ENCODE measurements around the gene SUGCT.
A peak's percentile ranks its signal among the peaks of the same experiment; 100 is the strongest.

DNA sequence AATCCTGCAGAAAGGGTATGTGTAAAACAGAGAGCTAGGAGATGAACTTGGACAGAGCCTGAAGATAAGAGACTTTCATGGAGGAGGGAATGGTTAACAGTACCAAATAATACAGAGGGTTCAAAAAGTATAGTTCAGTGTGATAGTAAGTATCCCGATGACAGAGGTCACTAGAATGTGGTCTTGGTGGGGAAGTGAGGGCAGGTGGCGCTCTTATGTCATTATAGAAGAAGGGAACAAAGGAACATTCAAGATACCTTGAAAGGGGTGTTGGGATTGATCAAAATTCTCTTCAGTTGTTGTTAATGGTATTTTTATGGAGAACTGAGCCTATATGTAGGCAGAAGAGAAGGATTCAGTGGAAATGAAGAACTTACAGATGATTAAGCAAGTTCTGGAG is 312.5 kb downstream of the SUGCT start:
- TF ChIP-seq HMG20A (CRISPR knock-in tag; IDR thresholded peaks at IDR 0.05; ENCODE audit: borderline replicate concordance): no peak
- TF ChIP-seq ZBTB20 (CRISPR knock-in tag; IDR thresholded peaks at IDR 0.05; ENCODE audit: borderline replicate concordance, low read depth): no peak
- no peak for TF ChIP-seq MAFF (IDR thresholded peaks at IDR 0.05; ENCODE audit: low read depth, low read length)
- no peak for TF ChIP-seq TCF12 (IDR thresholded peaks at IDR 0.05)
- TF ChIP-seq TCF12 (CRISPR knock-in tag; IDR thresholded peaks at IDR 0.05): no peak
- TF ChIP-seq IKZF1 (IDR thresholded peaks at IDR 0.05): no peak
- no peak for TF ChIP-seq KAT7 (CRISPR knock-in tag; IDR thresholded peaks at IDR 0.05; ENCODE audit: borderline replicate concordance)
- TF ChIP-seq MZF1 (CRISPR knock-in tag; IDR thresholded peaks at IDR 0.05; ENCODE audit: borderline replicate concordance): no peak
- TF ChIP-seq, protein P1, sequence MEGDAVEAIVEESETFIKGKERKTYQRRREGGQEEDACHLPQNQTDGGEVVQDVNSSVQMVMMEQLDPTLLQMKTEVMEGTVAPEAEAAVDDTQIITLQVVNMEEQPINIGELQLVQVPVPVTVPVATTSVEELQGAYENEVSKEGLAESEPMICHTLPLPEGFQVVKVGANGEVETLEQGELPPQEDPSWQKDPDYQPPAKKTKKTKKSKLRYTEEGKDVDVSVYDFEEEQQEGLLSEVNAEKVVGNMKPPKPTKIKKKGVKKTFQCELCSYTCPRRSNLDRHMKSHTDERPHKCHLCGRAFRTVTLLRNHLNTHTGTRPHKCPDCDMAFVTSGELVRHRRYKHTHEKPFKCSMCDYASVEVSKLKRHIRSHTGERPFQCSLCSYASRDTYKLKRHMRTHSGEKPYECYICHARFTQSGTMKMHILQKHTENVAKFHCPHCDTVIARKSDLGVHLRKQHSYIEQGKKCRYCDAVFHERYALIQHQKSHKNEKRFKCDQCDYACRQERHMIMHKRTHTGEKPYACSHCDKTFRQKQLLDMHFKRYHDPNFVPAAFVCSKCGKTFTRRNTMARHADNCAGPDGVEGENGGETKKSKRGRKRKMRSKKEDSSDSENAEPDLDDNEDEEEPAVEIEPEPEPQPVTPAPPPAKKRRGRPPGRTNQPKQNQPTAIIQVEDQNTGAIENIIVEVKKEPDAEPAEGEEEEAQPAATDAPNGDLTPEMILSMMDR (CRISPR knock-in tag; IDR thresholded peaks at IDR 0.05): peak; percentile 53
- TF ChIP-seq, protein P2, sequence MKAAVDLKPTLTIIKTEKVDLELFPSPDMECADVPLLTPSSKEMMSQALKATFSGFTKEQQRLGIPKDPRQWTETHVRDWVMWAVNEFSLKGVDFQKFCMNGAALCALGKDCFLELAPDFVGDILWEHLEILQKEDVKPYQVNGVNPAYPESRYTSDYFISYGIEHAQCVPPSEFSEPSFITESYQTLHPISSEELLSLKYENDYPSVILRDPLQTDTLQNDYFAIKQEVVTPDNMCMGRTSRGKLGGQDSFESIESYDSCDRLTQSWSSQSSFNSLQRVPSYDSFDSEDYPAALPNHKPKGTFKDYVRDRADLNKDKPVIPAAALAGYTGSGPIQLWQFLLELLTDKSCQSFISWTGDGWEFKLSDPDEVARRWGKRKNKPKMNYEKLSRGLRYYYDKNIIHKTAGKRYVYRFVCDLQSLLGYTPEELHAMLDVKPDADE (CRISPR knock-in tag; IDR thresholded peaks at IDR 0.05): no peak
- TF ChIP-seq RNF2 (conservative IDR thresholded peaks at IDR 0.05; ENCODE audit: low read depth): no peak
- no peak for TF ChIP-seq ZSCAN30 (CRISPR knock-in tag; IDR thresholded peaks at IDR 0.05)
